ENCODE measurements around the gene NBPF8. TPM values are rescaled to one million over a fixed set of nuclear protein-coding genes. Genes with fewer than 3 reads are reported as not detected.
A peak's percentile ranks its signal among the peaks of the same experiment; 100 is the strongest.
"Not testable (repeated sequence)": the region's sequence is repeated elsewhere in the genome, so short reads cannot be mapped to it uniquely, and the experiment has no call there.

NBPF8 gene, protein sequence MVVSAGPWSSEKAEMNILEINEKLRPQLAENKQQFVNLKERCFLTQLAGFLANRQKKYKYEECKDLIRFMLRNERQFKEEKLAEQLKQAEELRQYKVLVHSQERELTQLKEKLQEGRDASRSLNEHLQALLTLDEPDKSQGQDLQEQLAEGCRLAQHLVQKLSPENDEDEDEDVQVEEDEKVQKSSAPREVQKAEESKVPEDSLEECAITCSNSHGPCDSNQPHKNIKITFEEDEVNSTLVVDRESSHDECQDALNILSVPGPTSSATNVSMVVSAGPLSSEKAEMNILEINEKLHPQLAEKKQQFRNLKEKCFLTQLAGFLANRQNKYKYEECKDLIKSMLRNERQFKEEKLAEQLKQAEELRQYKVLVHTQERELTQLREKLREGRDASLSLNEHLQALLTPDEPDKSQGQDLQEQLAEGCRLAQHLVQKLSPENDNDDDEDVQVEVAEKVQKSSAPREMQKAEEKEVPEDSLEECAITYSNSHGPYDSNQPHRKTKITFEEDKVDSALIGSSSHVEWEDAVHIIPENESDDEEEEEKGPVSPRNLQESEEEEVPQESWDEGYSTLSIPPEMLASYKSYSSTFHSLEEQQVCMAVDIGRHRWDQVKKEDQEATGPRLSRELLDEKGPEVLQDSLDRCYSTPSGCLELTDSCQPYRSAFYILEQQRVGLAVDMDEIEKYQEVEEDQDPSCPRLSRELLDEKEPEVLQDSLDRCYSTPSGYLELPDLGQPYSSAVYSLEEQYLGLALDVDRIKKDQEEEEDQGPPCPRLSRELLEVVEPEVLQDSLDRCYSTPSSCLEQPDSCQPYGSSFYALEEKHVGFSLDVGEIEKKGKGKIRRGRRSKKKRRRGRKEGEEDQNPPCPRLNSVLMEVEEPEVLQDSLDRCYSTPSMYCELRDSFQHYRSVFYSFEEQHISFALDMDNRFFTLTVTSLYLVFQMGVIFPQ
- total RNA-seq (10 to 100 TPM; 41.3 to 43.5 TPM), total RNA-seq (41.7 to 106 reads per million in 2 donors)

- H3K36me3 Mint-ChIP-seq (ENCODE audit: low read depth); H3K27me3 Mint-ChIP-seq; H3K9me3 ChIP-seq (ENCODE audit: control insufficient read depth, low read length, poor library complexity, severe bottlenecking); H3K4me1 Mint-ChIP-seq: not testable (repeated sequence)
- peak; percentile 96 for ATAC-seq
- peak; percentile 47 to 58 (median 49) for DNase-seq
- Mint-ChIP-seq H3K27ac (peak within 1 kb of the TSS; percentile 81), H3K4me3 (peak within 1 kb of the TSS; percentile 94)
Measured at GRCh38 chr1:120414911-120415480, at the start of gene NBPF8. NBPF8 (plus strand) TSS chr1:120415035; CDS start chr1:120436523, 21,488 bp downstream.

GRCh38 chr1:120367709-120368108 lies 47.1 kb upstream of the NBPF8 start:
- not testable (repeated sequence) for ATAC-seq; H3K36me3 Mint-ChIP-seq (ENCODE audit: low read depth); H3K4me1 Mint-ChIP-seq; DNase-seq; H3K27me3 Mint-ChIP-seq; H3K4me3 Mint-ChIP-seq; H3K27ac Mint-ChIP-seq; H3K9me3 ChIP-seq (ENCODE audit: control insufficient read depth, low read length, poor library complexity, severe bottlenecking)

DNA sequence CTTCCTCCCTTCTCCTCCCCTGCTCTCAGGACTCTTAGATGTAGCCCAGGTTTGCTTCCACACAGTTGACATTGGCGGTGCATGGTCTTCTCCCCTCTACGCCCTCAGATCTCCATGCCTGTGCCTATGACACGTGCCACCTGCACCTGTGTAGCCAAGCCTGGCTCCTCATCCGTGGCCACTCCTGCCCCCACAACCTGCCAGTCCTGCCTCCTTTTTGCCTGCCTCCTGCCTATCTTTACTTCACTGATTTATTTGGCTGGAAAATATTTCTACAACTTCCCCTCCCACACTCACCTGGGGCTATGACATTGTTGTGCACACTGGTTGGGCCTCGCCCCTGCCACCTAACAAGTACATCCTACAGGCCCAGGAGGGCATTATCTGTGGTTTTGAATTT lies 28.2 kb upstream of the NBPF8 start:
- DNase-seq; H3K36me3 Mint-ChIP-seq (ENCODE audit: low read depth); H3K4me1 Mint-ChIP-seq; H3K27me3 Mint-ChIP-seq; H3K4me3 Mint-ChIP-seq; H3K9me3 ChIP-seq (ENCODE audit: control insufficient read depth, low read length, poor library complexity, severe bottlenecking); ATAC-seq; H3K27ac Mint-ChIP-seq: not testable (repeated sequence)

- not testable (repeated sequence) for H3K27me3 Mint-ChIP-seq; H3K4me3 Mint-ChIP-seq; H3K27ac Mint-ChIP-seq; H3K9me3 ChIP-seq (ENCODE audit: control insufficient read depth, low read length, poor library complexity, severe bottlenecking); H3K36me3 Mint-ChIP-seq (ENCODE audit: low read depth); H3K4me1 Mint-ChIP-seq
- DNase-seq, result peak in 1 of 3 donors; percentile 7
- peak; percentile 39 for ATAC-seq
Measured at GRCh38 chr1:120388597-120389126, 26.2 kb upstream of the NBPF8 start.

GRCh38 chr1:120391365-120391764 lies 23.5 kb upstream of the NBPF8 start:
- H3K27ac Mint-ChIP-seq; H3K36me3 Mint-ChIP-seq (ENCODE audit: low read depth); H3K27me3 Mint-ChIP-seq; H3K4me1 Mint-ChIP-seq; ATAC-seq; DNase-seq; H3K4me3 Mint-ChIP-seq; H3K9me3 ChIP-seq (ENCODE audit: control insufficient read depth, low read length, poor library complexity, severe bottlenecking): not testable (repeated sequence)

GRCh38 chr1:120393316-120394232 lies 21.3 kb upstream of the NBPF8 start:
- not testable (repeated sequence) for H3K27me3 Mint-ChIP-seq; ATAC-seq; H3K4me3 Mint-ChIP-seq; H3K27ac Mint-ChIP-seq; H3K36me3 Mint-ChIP-seq (ENCODE audit: low read depth); H3K9me3 ChIP-seq (ENCODE audit: control insufficient read depth, low read length, poor library complexity, severe bottlenecking); H3K4me1 Mint-ChIP-seq; DNase-seq

DNA sequence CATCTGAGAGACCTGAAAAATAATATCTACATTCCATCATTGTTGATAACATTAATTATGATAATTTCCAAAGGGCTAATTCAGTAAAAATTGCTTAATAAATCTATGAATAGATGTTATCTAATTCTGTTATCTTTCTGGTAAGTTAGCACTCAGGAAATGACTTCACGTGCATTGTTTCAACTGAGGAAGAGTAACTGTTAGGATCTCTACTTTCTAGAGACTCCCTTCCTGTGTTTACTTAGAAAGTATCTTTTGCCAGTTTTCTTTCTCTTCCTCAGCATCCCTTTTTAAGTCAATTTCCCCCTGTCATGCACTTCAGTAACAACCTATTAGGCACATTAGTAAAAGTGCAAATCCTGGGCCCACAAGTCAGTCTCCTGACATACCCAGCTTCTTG lies 9.5 kb upstream of the NBPF8 start:
- not testable (repeated sequence) for H3K9me3 ChIP-seq (ENCODE audit: control insufficient read depth, low read length, poor library complexity, severe bottlenecking); DNase-seq; H3K4me1 Mint-ChIP-seq; H3K36me3 Mint-ChIP-seq (ENCODE audit: low read depth); H3K4me3 Mint-ChIP-seq; H3K27ac Mint-ChIP-seq; H3K27me3 Mint-ChIP-seq
- peak; percentile 53 for ATAC-seq

GRCh38 chr1:120414451-120414850 lies 384 bp upstream of the NBPF8 start:
- not testable (repeated sequence) for H3K9me3 ChIP-seq (ENCODE audit: control insufficient read depth, low read length, poor library complexity, severe bottlenecking); H3K27me3 Mint-ChIP-seq; DNase-seq; H3K4me3 Mint-ChIP-seq; H3K27ac Mint-ChIP-seq; H3K4me1 Mint-ChIP-seq; H3K36me3 Mint-ChIP-seq (ENCODE audit: low read depth)
- ATAC-seq, result peak; percentile 4

- ATAC-seq, result peak; percentile 41
- not testable (repeated sequence) for H3K36me3 Mint-ChIP-seq (ENCODE audit: low read depth)
Measured at GRCh38 chr1:120415492-120415961, 692 bp downstream of the NBPF8 start.

DNA sequence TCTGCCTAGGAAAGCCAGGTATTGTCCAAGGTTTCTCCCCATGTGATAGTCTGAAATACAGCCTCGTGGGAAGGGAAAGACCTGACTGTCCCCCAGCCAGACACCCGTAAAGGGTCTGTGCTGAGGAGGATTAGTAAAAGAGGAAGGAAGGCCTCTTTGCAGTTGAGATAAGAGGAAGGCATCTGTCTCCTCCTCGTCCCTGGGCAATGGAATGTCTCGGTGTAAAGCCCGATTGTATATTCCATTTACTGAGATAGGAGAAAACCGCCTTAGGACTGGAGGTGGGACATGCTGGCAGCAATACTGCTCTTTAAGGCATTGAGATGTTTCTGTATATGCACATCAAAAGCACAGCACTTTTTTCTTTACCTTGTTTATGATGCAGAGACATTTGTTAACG lies 10.2 kb downstream of the NBPF8 start:
- ATAC-seq; H3K36me3 Mint-ChIP-seq (ENCODE audit: low read depth); H3K27ac Mint-ChIP-seq; H3K27me3 Mint-ChIP-seq; H3K4me1 Mint-ChIP-seq; H3K4me3 Mint-ChIP-seq; DNase-seq; H3K9me3 ChIP-seq (ENCODE audit: control insufficient read depth, low read length, poor library complexity, severe bottlenecking): not testable (repeated sequence)

More at GRCh38 chr1:120415492-120415961, 692 bp downstream of the NBPF8 start:
- H3K27me3 Mint-ChIP-seq; H3K9me3 ChIP-seq (ENCODE audit: control insufficient read depth, low read length, poor library complexity, severe bottlenecking); H3K4me1 Mint-ChIP-seq: not testable (repeated sequence)
- Mint-ChIP-seq H3K4me3 (peak overlapping the region; percentile 94), H3K27ac (peak overlapping the region; percentile 81)
- peak in 2 of 3 donors; percentile 3 to 10 for DNase-seq

DNA sequence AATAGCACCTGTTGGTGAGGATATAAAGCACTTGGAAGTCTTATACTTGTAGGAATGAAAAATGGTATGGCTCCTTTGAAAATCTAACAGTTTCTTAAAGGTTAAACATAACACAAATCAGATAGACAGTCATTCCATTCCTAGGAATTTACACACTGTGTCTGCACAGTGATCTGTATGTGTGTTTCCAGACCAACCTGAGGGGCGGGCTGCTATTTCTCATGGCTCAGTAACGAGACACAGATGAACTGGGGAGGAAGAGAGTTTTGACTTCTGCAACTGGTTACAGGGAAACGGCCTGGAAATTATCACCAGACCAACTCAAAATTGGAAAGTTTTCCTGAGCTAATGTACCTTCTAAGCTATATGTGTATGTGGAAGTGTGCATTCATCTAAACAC lies 16.8 kb downstream of the NBPF8 start:
- H3K4me1 Mint-ChIP-seq; ATAC-seq; H3K27me3 Mint-ChIP-seq; H3K27ac Mint-ChIP-seq; H3K9me3 ChIP-seq (ENCODE audit: control insufficient read depth, low read length, poor library complexity, severe bottlenecking); H3K4me3 Mint-ChIP-seq; DNase-seq; H3K36me3 Mint-ChIP-seq (ENCODE audit: low read depth): not testable (repeated sequence)

DNA sequence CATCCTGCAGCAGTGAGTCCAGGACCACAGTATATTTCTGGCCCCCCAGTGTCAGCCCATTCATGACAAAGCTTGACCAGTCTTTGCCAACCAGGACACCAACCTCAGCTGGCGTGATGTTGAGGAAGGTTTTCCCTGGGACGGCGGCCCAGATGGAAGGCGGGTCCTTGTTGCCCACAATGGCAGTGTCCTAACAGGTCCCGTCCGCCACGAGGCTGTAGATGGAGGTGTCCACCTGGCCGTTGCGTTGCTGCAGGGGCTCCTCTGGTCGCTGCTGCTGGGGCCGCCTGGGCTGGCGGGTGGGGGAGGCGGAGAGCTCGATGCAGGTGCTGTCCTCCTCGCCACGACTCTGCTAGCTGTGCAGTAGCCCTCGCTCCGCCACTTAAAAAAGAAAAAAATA lies 19.0 kb downstream of the NBPF8 start:
- not testable (repeated sequence) for H3K4me3 Mint-ChIP-seq; H3K27ac Mint-ChIP-seq; H3K27me3 Mint-ChIP-seq; DNase-seq; H3K4me1 Mint-ChIP-seq; H3K9me3 ChIP-seq (ENCODE audit: control insufficient read depth, low read length, poor library complexity, severe bottlenecking); H3K36me3 Mint-ChIP-seq (ENCODE audit: low read depth); ATAC-seq
